ENCODE measurements around the gene MARVELD2. TPM values are rescaled to one million over a fixed set of nuclear protein-coding genes. Genes with fewer than 3 reads are reported as not detected.
A peak's percentile ranks its signal among the peaks of the same experiment; 100 is the strongest.
"Not testable (repeated sequence)": the region's sequence is repeated elsewhere in the genome, so short reads cannot be mapped to it uniquely, and the experiment has no call there.

MARVELD2 gene
- total RNA-seq, 1 donor from 2014 or later: not detected

DNA sequence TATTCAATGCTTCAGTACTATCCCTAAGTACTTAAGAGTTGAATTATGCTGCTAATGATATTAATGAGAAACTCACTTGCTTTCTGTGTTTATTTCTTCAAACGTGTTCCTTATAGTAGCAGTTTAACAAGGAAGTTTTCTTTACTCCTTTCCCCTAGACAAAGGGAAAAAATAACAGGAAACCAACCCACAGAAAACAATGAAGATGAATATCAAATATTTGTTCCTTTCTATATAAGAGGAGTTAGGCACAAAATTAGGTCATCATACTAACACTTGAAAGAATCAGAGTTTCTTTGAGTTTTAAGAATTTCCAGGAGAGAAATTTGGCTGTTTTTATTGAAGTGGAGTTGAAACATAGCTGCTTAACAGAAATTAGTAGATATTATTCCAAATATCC lies 62.3 kb downstream of the MARVELD2 start:
- TF ChIP-seq, protein P1, sequence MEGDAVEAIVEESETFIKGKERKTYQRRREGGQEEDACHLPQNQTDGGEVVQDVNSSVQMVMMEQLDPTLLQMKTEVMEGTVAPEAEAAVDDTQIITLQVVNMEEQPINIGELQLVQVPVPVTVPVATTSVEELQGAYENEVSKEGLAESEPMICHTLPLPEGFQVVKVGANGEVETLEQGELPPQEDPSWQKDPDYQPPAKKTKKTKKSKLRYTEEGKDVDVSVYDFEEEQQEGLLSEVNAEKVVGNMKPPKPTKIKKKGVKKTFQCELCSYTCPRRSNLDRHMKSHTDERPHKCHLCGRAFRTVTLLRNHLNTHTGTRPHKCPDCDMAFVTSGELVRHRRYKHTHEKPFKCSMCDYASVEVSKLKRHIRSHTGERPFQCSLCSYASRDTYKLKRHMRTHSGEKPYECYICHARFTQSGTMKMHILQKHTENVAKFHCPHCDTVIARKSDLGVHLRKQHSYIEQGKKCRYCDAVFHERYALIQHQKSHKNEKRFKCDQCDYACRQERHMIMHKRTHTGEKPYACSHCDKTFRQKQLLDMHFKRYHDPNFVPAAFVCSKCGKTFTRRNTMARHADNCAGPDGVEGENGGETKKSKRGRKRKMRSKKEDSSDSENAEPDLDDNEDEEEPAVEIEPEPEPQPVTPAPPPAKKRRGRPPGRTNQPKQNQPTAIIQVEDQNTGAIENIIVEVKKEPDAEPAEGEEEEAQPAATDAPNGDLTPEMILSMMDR (IDR thresholded peaks at IDR 0.05): no peak
- Histone ChIP-seq H3K36me3 (no peaks in the 10 kb centered on the region), H3K4me1 (no peaks in the 10 kb centered on the region), H3K9me3 (no peaks in the 10 kb centered on the region), H3K4me3 (no peak overlapping the region), H3K27me3 (no peaks in the 10 kb centered on the region), H3K27ac (no peak overlapping the region)
- intact Hi-C loops (cut with DNase I): no loop called here
- no peak for DNase-seq (ENCODE audit: low spot score in 2 of 2)

GRCh38 chr5:69478296-69478695 lies 63.4 kb downstream of the MARVELD2 start:
- H3K4me3 ChIP-seq; H3K36me3 ChIP-seq; H3K27ac ChIP-seq; H3K4me1 ChIP-seq; H3K9me3 ChIP-seq; DNase-seq (ENCODE audit: low spot score in 2 of 2); intact Hi-C loops (cut with DNase I); H3K27me3 ChIP-seq: not testable (repeated sequence)

GRCh38 chr5:69484891-69485290 lies 70.0 kb downstream of the MARVELD2 start:
- H3K27ac ChIP-seq: no peak overlapping the region
- no peaks in the 10 kb centered on the region for H3K27me3 ChIP-seq
- no peaks in the 10 kb centered on the region for H3K4me1 ChIP-seq
- no peak overlapping the region for H3K4me3 ChIP-seq
- no peaks in the 10 kb centered on the region for H3K36me3 ChIP-seq
- peak in 1 of 2 donors; percentile 12 for DNase-seq (ENCODE audit: low spot score in 2 of 2)
- TF ChIP-seq, protein P1 (IDR thresholded peaks at IDR 0.05): no peak
- intact Hi-C loops (cut with DNase I): no loop called here
- H3K9me3 ChIP-seq: no peaks in the 10 kb centered on the region

DNA sequence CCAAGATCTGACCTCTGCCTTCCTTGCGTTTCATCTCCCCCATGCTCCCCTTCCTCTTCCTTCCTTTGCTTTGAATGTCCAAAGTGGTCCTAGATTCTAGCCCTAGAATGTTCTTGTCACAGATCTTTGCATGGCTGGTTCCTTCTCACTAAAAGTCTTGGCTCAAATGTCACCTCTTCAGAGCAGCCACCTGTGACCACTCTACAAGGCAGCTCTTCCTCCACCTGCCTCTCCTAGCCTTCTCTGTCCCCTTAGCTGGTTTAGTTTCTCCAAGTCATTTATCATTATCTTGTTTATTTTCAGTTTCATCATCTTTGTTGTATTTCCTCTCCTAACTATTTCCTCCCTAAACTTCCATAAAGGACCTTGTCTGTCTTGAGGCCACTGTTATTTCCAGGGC lies 70.6 kb downstream of the MARVELD2 start:
- TF ChIP-seq, protein P1 (IDR thresholded peaks at IDR 0.05): no peak
- no peak overlapping the region for H3K4me3 ChIP-seq
- H3K9me3 ChIP-seq: no peaks in the 10 kb centered on the region
- H3K36me3 ChIP-seq: no peaks in the 10 kb centered on the region
- no peak for DNase-seq (ENCODE audit: low spot score in 2 of 2)
- H3K27me3 ChIP-seq: no peaks in the 10 kb centered on the region
- no peak overlapping the region for H3K27ac ChIP-seq
- intact Hi-C loops (cut with DNase I): no loop called here
- H3K4me1 ChIP-seq: no peaks in the 10 kb centered on the region

DNA sequence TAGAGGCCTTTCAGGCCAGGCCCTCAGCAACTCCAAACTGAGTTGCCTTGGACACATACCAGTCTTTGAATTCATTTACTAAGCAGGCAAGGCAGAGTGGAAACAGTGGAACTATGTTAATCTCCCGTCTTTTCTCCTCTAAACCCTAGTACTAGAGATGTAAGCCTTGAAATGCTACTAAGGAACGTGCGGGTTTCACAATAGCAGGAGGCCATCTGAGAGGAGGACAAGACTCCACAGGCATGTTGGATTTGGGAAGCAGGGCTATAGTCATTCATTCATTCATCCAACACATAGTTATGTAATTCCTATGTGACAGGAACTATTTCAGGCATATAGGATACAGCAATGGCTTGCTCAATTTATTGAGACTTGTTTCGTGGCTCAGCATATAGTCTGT lies 74.3 kb downstream of the MARVELD2 start:
- Histone ChIP-seq H3K36me3 (no peaks in the 10 kb centered on the region), H3K27ac (no peak overlapping the region), H3K9me3 (no peaks in the 10 kb centered on the region), H3K4me1 (peaks cover 0 to 5% of the 10 kb centered on the region in 2 donors), H3K4me3 (no peak overlapping the region), H3K27me3 (no peaks in the 10 kb centered on the region)
- intact Hi-C loops (cut with DNase I): no loop called here
- TF ChIP-seq, protein P1 (IDR thresholded peaks at IDR 0.05): no peak
- DNase-seq (ENCODE audit: low spot score in 2 of 2): peak in 1 of 2 donors; percentile 22

DNA sequence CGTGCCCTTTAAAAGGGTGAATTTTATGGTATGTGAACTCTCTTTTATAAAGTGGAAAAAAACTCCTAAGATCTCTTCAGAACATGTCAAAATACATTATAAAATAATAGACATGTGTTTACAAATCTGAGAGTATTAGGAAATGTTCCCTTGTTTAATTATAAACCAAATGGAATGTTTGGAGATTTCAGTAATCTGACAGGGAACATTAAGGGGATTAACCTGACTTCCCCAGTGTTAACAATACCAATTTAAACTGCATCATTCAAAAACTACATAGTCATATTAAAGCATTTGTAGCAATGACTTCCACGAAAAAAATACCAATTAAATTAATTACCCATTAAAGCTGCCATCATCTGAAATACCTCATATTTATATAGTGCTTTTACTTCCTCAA lies 76.1 kb downstream of the MARVELD2 start:
- DNase-seq (ENCODE audit: low spot score in 2 of 2): no peak
- TF ChIP-seq, protein P1 (IDR thresholded peaks at IDR 0.05): no peak
- no peaks in the 10 kb centered on the region for H3K27me3 ChIP-seq
- H3K36me3 ChIP-seq: no peaks in the 10 kb centered on the region
- no peak overlapping the region for H3K4me3 ChIP-seq
- peaks cover 0 to 5% of the 10 kb centered on the region in 2 donors for H3K4me1 ChIP-seq
- intact Hi-C loops (cut with DNase I): no loop called here
- H3K9me3 ChIP-seq: no peaks in the 10 kb centered on the region
- H3K27ac ChIP-seq: no peak overlapping the region

All from ascending aorta (tissue), 2 donors.